Thyroid gland (tissue), 4 donors: ENCODE measurements around the gene BLVRA. TPM values are rescaled to one million over a fixed set of nuclear protein-coding genes. Genes with fewer than 3 reads are reported as not detected.

Source experiments
- DNase-seq, 2 donors: peaks; one replicate each; pipeline ENCODE4 v3.0.0-alpha.2; 2019
- H3K27ac ChIP-seq, 3 donors: fragments of 200-600 bp; sonication (generic); 1 replicate in 2 of 3; 2 replicates in 1 of 3; pipeline ENCODE4 v1.5.1; 2016 to 2019; ENCODE audit warnings: mild to moderate bottlenecking in 1 of 3, moderate library complexity in 1 of 3
- H3K27me3 ChIP-seq: fragments of 200-600 bp; sonication (generic); one replicate; pipeline ENCODE4 v1.5.1; 2019
- H3K36me3 ChIP-seq, 2 donors: fragments of 200-600 bp; sonication (generic); one replicate each; pipeline ENCODE4 v1.5.1; 2016 to 2019
- H3K4me1 ChIP-seq, 2 donors: fragments of 200-600 bp; sonication (generic); one replicate each; pipeline ENCODE4 v1.5.1; 2017 to 2019
- H3K4me3 ChIP-seq, 3 donors: fragments of 200-600 bp; sonication (generic); replicated peaks in 1 of 3; 1 replicate in 2 of 3; 2 replicates in 1 of 3; pipeline ENCODE4 v1.5.1; 2016; ENCODE audit warnings: mild to moderate bottlenecking in 1 of 3
- H3K9me3 ChIP-seq: fragments of 200-600 bp; sonication (generic); one replicate; pipeline ENCODE4 v1.5.1; 2017
- POLR2A ChIP-seq, 2 donors: fragments of 450-650 bp; IDR thresholded peaks; one replicate each; pipeline ENCODE4 v1.6.1; 2017; ENCODE audit warnings: antibody characterized with exemption in 2 of 2, mild to moderate bottlenecking in 2 of 2, moderate library complexity in 1 of 2
- WGBS, 2 donors: methylation state at CpG; one replicate each; pipeline ENCODE4 v1.1.5; 2017; 5-methylcytosine and 5-hydroxymethylcytosine counted together
- intact Hi-C: fragments of 100-400 bp; cut with DNase I; formaldehyde crosslinking; loops from one replicate; pipeline ENCODE4 v1.15.1; 2023
- total RNA-seq, 4 donors: library from RNA; depleted of rRNA; stranded (reverse); fragments of >200 nt; gene quantifications; one replicate each; pipeline ENCODE4 v1.2.3, GENCODE V29; 2016
- TF ChIP-seq, protein P1 (sequence below), 6 experiments: fragments of 200-600 bp in 3 of 6; fragments of 450-650 bp in 3 of 6; sonication (generic) in 3 of 6; IDR thresholded peaks; one replicate each; pipeline ENCODE4 v1.5.1; 2016 to 2019; ENCODE audit warnings: antibody characterized with exemption in 6 of 6, mild to moderate bottlenecking in 2 of 6, inconsistent platforms in 1 of 6, moderate library complexity in 1 of 6

Gene BLVRA
- total RNA-seq, 4 donors from 2014 or later, result 28.5 to 44.5 (median 36.7) TPM

DNA sequence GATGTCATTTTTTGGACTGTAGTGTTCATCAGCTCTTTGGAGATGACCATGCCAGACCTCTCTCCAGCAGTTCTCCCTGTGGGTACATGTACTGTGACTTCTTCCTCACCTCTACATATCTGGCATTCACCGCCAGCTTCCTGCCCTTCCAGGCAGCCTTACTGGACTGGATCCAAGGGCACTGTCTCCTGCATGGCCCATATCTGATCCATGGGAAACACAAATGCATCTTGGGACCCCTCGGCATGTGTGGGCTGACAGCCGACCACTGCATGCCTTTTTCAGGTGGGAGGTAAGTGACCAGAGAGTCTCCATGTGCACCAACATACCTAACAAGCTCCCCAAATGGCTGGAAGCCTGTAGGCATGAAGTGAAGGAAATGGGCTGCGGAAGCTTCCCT, 3.9 kb upstream of the BLVRA start:
- H3K4me1 ChIP-seq, result peaks cover 5 to 8% of the 10 kb centered on the region in 2 donors

DNA sequence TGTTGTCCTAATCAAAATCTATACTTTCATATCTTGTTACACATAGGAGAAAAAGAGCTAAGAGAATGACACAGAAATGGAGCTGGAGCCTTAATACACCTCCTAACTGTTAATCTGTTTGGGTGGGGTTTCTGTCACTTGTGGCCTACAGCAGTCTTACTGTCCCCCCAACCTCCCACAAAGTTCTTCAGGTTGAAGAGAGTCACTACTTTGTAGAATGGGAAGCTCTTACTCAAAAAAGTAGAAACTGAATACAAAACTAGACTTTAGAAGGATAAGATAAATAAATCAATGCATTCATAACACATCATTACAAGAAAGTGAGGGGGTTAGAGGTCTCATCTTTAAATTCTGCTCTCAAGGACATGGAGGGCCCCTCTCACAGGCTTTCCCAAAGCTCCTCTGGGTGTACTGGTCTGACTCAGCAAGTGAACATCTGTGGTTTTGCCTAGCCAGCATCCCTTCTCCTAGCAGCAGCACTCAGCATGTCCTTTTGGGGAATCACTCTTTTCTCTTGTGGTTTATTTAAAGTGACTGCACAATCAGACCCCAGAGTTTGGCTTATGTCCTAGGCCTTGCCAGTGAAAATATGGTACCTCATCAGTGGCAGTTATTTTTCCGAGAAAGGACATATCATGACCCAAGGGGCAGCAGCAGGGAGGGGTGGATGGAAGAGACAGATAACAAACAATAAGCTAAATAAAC, 2.0 kb upstream of the BLVRA start:
- H3K36me3 ChIP-seq, result no peaks in the 10 kb centered on the region
- TF ChIP-seq POLR2A (IDR thresholded peaks at IDR 0.05), result no peak
- H3K9me3 ChIP-seq, result no peaks in the 10 kb centered on the region
- intact Hi-C loops, result no loop called here
- peaks cover 6 to 10% of the 10 kb centered on the region in 2 donors for H3K4me1 ChIP-seq
- no peak for DNase-seq
- H3K4me3 ChIP-seq, result no peak overlapping the region
- H3K27ac ChIP-seq, result no peak overlapping the region
- no peaks in the 10 kb centered on the region for H3K27me3 ChIP-seq
- 91% methylated on average over 1 of the region's 1 CpG for WGBS, 2 donors

More for the DNA sequence above, 3.9 kb upstream of the BLVRA start:
- Histone ChIP-seq H3K36me3 (no peaks in the 10 kb centered on the region), H3K27me3 (no peaks in the 10 kb centered on the region), H3K27ac (no peak overlapping the region), H3K9me3 (no peaks in the 10 kb centered on the region), H3K4me3 (no peak overlapping the region)
- TF ChIP-seq POLR2A (IDR thresholded peaks at IDR 0.05), result no peak
- TF ChIP-seq, protein P1, sequence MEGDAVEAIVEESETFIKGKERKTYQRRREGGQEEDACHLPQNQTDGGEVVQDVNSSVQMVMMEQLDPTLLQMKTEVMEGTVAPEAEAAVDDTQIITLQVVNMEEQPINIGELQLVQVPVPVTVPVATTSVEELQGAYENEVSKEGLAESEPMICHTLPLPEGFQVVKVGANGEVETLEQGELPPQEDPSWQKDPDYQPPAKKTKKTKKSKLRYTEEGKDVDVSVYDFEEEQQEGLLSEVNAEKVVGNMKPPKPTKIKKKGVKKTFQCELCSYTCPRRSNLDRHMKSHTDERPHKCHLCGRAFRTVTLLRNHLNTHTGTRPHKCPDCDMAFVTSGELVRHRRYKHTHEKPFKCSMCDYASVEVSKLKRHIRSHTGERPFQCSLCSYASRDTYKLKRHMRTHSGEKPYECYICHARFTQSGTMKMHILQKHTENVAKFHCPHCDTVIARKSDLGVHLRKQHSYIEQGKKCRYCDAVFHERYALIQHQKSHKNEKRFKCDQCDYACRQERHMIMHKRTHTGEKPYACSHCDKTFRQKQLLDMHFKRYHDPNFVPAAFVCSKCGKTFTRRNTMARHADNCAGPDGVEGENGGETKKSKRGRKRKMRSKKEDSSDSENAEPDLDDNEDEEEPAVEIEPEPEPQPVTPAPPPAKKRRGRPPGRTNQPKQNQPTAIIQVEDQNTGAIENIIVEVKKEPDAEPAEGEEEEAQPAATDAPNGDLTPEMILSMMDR (IDR thresholded peaks at IDR 0.05), result no peak
- 76 to 79% methylated on average over 4 of the region's 4 CpGs for WGBS, 2 donors
- intact Hi-C loops, result no loop called here
- no peak for DNase-seq

DNA sequence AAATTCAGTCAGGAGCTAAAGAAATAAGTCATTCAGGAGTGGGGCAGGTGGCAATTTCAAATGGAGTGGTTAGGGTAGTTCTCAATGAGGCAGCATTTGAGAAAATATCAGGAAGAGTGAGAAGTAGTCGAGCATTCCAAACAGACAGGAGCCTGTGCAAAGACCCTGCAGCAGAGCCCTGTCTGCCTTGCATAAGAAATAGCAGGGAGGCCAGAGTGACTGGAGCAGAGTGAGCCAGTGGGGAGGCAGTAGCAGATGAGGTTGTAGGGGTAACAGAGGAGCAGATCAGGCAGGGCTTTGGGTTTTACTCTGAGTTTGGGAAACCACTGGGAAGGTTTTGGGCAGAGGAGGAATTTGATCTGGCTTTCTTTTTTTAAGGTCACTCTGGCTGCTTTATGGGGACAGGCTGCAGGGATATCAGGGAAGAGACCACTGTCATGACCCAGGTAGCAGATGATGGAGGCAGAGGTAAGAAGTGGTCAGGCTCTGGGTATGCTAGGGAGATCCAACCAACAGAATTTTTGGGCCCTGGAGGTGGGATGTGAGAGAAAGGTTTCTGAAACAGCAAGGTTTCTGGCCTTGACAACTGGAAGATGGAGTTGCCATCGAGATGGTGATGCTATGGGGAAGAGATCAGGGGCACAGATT, 1.3 kb upstream of the BLVRA start:
- DNase-seq, result no peak
- intact Hi-C loops, result no loop called here
- 88 to 89% methylated on average over 2 of the region's 2 CpGs for WGBS, 2 donors

DNA sequence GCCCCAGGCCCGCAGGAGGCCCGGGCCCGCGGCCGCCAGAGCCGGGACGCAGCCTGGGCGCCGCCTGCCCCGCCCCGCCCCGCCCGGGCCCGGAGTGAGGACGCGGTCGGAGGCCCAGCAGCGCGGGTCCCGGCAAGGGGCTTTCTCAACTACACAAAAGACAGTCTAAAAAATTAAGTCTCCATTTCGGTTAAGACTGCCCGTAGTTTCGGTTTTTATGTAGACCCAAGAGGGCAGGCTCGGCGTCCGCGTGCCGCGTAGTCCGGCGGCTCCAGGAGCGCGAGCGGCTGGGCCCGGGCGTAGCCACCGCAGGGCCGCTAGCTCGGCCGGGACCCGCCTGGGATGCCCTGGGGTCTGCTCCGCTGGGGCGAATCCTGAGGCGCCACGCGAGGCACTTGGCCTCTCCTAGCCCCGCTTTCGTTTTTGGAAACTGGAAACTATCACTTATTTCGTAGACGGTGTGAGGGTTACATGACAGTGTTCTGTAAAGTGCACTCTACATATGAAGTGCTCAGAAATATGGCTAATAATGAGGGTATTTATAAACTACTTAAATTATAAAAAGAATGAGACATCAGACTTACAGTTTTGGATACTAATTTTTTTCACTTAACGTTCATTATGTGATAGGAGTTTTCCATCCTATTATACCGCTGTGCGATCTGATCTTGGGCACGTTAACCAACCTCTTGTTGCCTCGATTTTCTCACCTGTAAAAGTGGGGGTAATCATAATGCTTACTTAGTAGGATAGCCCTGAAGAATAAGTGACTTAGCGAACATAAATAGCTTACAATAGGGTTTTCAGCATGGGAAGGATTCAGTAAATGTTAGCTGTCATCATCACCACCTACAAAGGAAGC, 573 bp downstream of the BLVRA start:
- H3K4me3 ChIP-seq, result peak overlapping the region; percentile 47 to 83 (median 64)
- WGBS, 2 donors, result 13 to 25% methylated on average over 12 to 29 of the region's 56 CpGs
- H3K27ac ChIP-seq, result peak overlapping the region; percentile 52 to 64 (median 58)
- H3K36me3 ChIP-seq, result no peaks in the 10 kb centered on the region
- TF ChIP-seq, protein P1 (IDR thresholded peaks at IDR 0.05), result no peak
- no peak for TF ChIP-seq POLR2A (IDR thresholded peaks at IDR 0.05)
- DNase-seq, result peak; percentile 41 to 43
- peaks cover 7 to 20% of the 10 kb centered on the region in 2 donors for H3K4me1 ChIP-seq
- intact Hi-C loops, result no loop called here
- H3K27me3 ChIP-seq, result no peaks in the 10 kb centered on the region
- H3K9me3 ChIP-seq, result no peaks in the 10 kb centered on the region

More for the DNA sequence above, 1.3 kb upstream of the BLVRA start:
- Histone ChIP-seq H3K36me3 (no peaks in the 10 kb centered on the region), H3K4me3 (no peak overlapping the region), H3K27me3 (no peaks in the 10 kb centered on the region), H3K9me3 (no peaks in the 10 kb centered on the region), H3K27ac (no peak overlapping the region), H3K4me1 (peaks cover 6 to 15% of the 10 kb centered on the region in 2 donors)
- no peak for TF ChIP-seq POLR2A (IDR thresholded peaks at IDR 0.05)

DNA sequence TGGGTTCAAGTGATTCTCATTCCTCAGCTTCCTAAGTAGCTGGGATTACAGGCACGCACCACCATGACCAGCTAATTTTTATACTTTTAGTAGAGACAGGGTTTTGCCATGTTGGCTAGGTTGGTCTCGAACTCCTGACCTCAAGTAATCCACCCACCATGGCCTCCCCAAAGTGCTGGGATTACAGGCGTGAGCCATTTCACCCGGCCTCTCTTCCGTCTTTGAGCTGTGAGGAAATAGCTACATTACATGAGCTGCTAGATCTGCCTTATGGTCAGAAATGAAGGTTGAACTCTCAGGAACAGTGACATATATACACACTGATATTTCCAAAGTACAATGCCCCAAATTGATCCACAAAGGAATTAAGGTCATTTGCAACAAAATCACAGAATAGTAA, 2.4 kb downstream of the BLVRA start:
- no peaks in the 10 kb centered on the region for H3K9me3 ChIP-seq
- TF ChIP-seq POLR2A (IDR thresholded peaks at IDR 0.05), result no peak
- TF ChIP-seq, protein P1 (IDR thresholded peaks at IDR 0.05), result no peak
- no peaks in the 10 kb centered on the region for H3K27me3 ChIP-seq
- no peak overlapping the region for H3K4me3 ChIP-seq
- H3K27ac ChIP-seq, result no peak overlapping the region
- DNase-seq, result no peak
- no peaks in the 10 kb centered on the region for H3K36me3 ChIP-seq
- peaks cover 21 to 34% of the 10 kb centered on the region in 2 donors for H3K4me1 ChIP-seq
- intact Hi-C loops, result no loop called here
- WGBS, 2 donors, result 97 to 98% methylated on average over 5 of the region's 5 CpGs
